Mucosa of stomach (tissue), 1 donor: ENCODE data around the gene ADAM11.

Experiments used
- H3K27me3 ChIP-seq: one replicate; pipeline ENCODE4 v1.7.0; 2013; ENCODE audit warnings: mild to moderate bottlenecking, low read length; ENCODE audit not compliant: control insufficient read depth, insufficient read depth
- H3K36me3 ChIP-seq: one replicate; pipeline ENCODE4 v1.7.0; 2013; ENCODE audit warnings: low read length; ENCODE audit not compliant: control insufficient read depth, insufficient read depth
- H3K4me1 ChIP-seq: one replicate; pipeline ENCODE4 v1.7.0; 2013; ENCODE audit warnings: mild to moderate bottlenecking, low read length; ENCODE audit not compliant: control insufficient read depth, insufficient read depth
- H3K4me3 ChIP-seq: one replicate; pipeline ENCODE4 v1.7.0; 2013; ENCODE audit warnings: low read length
- H3K9ac ChIP-seq: one replicate; pipeline ENCODE4 v1.7.0; 2013; ENCODE audit warnings: mild to moderate bottlenecking, low read length, moderate library complexity
- H3K9me3 ChIP-seq: one replicate; pipeline ENCODE4 v1.7.0; 2013; ENCODE audit warnings: mild to moderate bottlenecking, low read length, moderate library complexity; ENCODE audit not compliant: control insufficient read depth
- donor health status: Pancreatic carcinoma.

The ADAM11 gene

DNA sequence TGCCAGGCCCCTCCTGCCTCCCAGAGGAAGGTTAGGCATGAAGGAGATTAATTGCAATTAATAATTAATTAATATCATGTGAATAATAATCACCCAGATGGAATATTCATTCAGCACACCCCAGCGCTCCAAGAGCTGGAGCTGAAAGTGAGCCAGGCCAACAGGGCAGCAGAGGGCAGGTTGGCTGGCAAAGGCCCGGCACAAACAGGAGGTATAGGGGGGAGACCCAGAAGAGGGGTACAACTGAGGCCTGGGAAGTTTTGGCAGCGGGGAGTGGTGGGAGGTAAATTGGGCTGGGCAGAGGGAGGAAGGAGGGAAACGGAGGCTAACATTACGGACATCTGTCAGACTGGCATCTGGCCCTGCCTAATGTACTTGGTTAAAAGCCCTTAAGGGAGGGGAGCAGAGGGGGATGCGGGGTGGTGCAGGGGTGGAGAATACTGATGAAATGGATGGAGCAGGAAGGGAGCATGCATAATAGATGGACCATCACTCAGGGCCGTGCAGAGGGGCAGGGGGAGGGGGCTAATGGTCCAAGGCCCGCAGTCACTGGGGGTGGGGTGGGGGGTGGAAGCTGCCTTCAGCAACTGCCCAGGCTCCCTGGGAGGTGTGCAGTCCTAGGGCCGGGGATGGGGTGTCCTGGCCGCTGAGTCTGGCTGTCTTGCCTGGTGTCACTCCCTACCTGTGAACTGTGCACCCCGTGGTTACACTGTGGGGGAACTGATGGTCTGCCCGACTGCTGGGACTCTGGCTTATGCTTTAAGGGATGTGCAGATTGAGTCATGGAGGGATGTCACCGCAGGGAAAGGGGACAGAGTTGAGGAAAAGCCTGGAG lies 1.9 kb downstream of the ADAM11 start:
- no peak overlapping the region for H3K4me3 ChIP-seq
- H3K9ac ChIP-seq = no peak overlapping the region
- peaks cover 6% of the 10 kb centered on the region for H3K4me1 ChIP-seq
- peaks cover 42% of the 10 kb centered on the region for H3K27me3 ChIP-seq
- H3K36me3 ChIP-seq = no peaks in the 10 kb centered on the region
- H3K9me3 ChIP-seq = no peaks in the 10 kb centered on the region

- Histone ChIP-seq H3K4me3 (no peak overlapping the region), H3K4me1 (peaks cover 6% of the 10 kb centered on the region), H3K9me3 (no peaks in the 10 kb centered on the region), H3K36me3 (no peaks in the 10 kb centered on the region), H3K9ac (no peak overlapping the region), H3K27me3 (peaks cover 47% of the 10 kb centered on the region)
Observed at GRCh38 chr17:44761932-44762810, 3.4 kb downstream of the ADAM11 start.

GRCh38 chr17:44763170-44763569 lies 4.4 kb downstream of the ADAM11 start:
- no peak overlapping the region for H3K9ac ChIP-seq
- no peaks in the 10 kb centered on the region for H3K9me3 ChIP-seq
- H3K36me3 ChIP-seq = no peaks in the 10 kb centered on the region
- H3K27me3 ChIP-seq = peaks cover 38% of the 10 kb centered on the region
- no peak overlapping the region for H3K4me3 ChIP-seq
- peaks cover 6% of the 10 kb centered on the region for H3K4me1 ChIP-seq

DNA sequence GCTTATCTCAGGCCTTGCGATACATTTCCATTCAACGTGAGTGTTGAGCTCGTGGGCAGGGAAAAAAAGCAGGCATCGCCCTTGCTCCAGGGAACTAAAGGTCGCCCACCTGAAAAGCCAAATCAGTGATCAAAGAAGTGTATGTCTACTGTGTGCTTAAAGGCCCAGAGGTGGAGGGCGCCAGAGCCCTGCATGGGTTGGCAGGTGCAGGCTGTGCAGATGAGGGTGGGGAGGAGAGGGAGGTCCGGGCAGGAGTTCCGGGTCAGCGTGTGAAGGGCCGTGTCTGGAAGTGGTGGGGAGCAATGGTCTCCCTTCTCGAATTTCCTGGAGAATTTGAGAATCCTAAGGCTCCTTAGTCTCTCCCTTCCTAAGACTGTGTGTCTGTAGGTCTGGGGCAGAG lies 7.2 kb downstream of the ADAM11 start:
- no peak overlapping the region for H3K4me3 ChIP-seq
- no peaks in the 10 kb centered on the region for H3K9me3 ChIP-seq
- H3K36me3 ChIP-seq = no peaks in the 10 kb centered on the region
- no peak overlapping the region for H3K9ac ChIP-seq
- peaks cover 16% of the 10 kb centered on the region for H3K27me3 ChIP-seq
- H3K4me1 ChIP-seq = no peaks in the 10 kb centered on the region

DNA sequence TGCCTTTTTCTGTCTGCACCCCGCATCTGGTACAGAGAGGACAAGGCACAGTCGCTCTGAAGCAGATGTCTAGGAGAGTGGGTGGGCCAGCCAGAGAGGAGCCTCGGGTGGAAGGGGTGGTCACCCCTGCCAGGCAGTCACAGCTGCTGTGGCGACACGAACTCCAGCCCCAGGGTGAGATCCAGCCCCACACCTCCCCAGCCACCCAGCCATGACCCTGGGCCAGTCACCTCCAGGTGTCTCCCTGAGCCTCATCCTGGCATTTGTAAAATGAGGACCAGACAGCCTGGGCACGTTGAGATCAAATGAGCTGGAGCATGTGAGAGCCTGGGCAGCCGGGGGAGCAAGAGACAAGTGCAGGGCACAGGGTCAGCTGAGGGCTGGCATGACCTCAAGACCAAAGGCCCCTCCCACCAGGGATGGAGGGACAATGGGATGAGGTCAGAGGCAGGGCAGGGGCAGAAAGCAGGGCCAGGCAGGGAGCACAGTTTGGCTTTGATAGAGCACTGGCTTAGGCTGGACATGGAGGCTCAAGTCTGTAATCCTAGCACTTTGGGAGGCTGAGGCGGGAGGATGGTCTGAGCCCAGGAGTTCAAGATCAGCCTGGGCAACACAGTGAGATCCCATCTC lies 7.7 kb downstream of the ADAM11 start:
- H3K9ac ChIP-seq = no peak overlapping the region
- H3K27me3 ChIP-seq = peaks cover 10% of the 10 kb centered on the region
- H3K9me3 ChIP-seq = no peaks in the 10 kb centered on the region
- no peaks in the 10 kb centered on the region for H3K36me3 ChIP-seq
- H3K4me3 ChIP-seq = no peak overlapping the region
- H3K4me1 ChIP-seq = no peaks in the 10 kb centered on the region

- Histone ChIP-seq H3K4me1 (no peaks in the 10 kb centered on the region), H3K36me3 (no peaks in the 10 kb centered on the region), H3K27me3 (peaks cover 9% of the 10 kb centered on the region), H3K9me3 (no peaks in the 10 kb centered on the region), H3K4me3 (no peak overlapping the region), H3K9ac (no peak overlapping the region)
Observed at GRCh38 chr17:44767493-44767892, 8.7 kb downstream of the ADAM11 start.

- H3K9me3 ChIP-seq = no peaks in the 10 kb centered on the region
- H3K4me3 ChIP-seq = no peak overlapping the region
- peaks cover 15% of the 10 kb centered on the region for H3K27me3 ChIP-seq
- H3K9ac ChIP-seq = no peak overlapping the region
- H3K36me3 ChIP-seq = no peaks in the 10 kb centered on the region
- no peaks in the 10 kb centered on the region for H3K4me1 ChIP-seq
Observed at GRCh38 chr17:44768505-44769142, 9.8 kb downstream of the ADAM11 start.

- Histone ChIP-seq H3K4me3 (no peak overlapping the region), H3K9me3 (no peaks in the 10 kb centered on the region), H3K36me3 (no peaks in the 10 kb centered on the region), H3K9ac (no peak overlapping the region), H3K4me1 (no peaks in the 10 kb centered on the region), H3K27me3 (peaks cover 18% of the 10 kb centered on the region)
Observed at GRCh38 chr17:44769230-44769629, 10.4 kb downstream of the ADAM11 start.

DNA sequence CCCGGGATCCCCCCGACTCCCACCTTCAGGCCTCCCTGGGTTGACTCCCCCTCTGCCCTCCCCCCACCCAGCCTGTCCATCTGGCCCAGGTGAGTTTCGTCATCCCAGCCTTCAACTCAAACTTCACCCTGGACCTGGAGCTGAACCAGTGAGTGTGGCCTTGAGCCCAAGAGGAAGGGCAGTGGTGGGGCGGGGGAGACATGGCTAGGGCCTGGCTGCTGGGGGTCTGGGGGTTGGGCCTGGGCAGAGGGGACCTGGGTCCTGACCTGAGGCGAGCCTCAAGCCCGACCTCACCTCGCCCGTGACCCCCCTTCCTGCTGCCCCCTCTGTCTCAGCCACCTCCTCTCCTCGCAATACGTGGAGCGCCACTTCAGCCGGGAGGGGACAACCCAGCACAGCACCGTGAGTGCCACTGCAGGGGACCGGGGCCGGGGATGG lies 10.9 kb downstream of the ADAM11 start:
- no peaks in the 10 kb centered on the region for H3K9me3 ChIP-seq
- H3K4me1 ChIP-seq = no peaks in the 10 kb centered on the region
- H3K27me3 ChIP-seq = peaks cover 20% of the 10 kb centered on the region
- H3K36me3 ChIP-seq = no peaks in the 10 kb centered on the region
- H3K4me3 ChIP-seq = no peak overlapping the region
- H3K9ac ChIP-seq = no peak overlapping the region

DNA sequence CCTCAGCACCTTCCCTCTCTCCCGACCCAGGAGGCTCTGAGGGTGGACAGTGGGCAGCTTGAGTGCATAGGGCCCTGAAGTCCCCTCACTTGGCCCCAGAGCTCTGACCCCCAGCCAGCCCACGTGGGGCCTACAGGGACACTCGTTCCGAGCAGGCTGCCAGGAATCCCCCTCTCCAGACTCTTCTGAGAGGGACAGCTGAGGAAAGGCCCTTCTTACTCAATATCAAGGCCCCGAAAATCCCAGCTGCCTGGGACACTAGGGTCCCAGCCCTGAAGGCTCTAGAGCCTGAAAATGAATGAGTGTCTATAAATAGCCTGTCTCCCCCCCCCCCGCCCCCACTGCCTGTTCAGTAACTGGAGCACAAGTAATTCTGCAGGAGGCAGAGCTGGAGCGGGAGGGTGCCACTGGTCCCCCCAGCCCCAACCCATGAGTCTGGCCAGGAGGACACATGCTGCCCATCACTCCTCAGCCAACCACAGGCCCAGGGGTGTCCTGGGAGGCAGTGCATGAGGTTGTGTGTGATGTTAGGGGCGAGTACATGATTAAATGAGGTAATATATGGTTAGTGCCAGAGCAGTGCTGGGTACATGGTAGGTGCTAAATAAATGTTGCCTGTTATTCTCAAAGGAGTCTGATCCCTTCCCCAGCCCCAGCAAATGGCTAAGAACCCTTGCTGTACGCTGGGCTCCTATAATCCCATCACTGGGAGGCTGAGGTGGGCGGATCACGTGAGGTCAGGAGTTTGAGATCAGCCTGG lies 11.6 kb downstream of the ADAM11 start:
- no peaks in the 10 kb centered on the region for H3K9me3 ChIP-seq
- no peak overlapping the region for H3K4me3 ChIP-seq
- peaks cover 20% of the 10 kb centered on the region for H3K27me3 ChIP-seq
- no peaks in the 10 kb centered on the region for H3K36me3 ChIP-seq
- H3K9ac ChIP-seq = no peak overlapping the region
- peaks cover 5% of the 10 kb centered on the region for H3K4me1 ChIP-seq
